GM19023 (cell line): ENCODE results near the gene PLEKHG4B.
"Not testable (repeated sequence)": the region's sequence is repeated elsewhere in the genome, so short reads cannot be mapped to it uniquely, and the experiment has no call there.

ENCODE experiments used
- ATAC-seq: cut with Tn5 transposase; IDR thresholded peaks from one replicate; pipeline ENCODE4 v1.9.1; 2021; ENCODE audit warnings: mild to moderate bottlenecking, moderate library complexity; ENCODE audit not compliant: unreplicated experiment

Gene PLEKHG4B

DNA sequence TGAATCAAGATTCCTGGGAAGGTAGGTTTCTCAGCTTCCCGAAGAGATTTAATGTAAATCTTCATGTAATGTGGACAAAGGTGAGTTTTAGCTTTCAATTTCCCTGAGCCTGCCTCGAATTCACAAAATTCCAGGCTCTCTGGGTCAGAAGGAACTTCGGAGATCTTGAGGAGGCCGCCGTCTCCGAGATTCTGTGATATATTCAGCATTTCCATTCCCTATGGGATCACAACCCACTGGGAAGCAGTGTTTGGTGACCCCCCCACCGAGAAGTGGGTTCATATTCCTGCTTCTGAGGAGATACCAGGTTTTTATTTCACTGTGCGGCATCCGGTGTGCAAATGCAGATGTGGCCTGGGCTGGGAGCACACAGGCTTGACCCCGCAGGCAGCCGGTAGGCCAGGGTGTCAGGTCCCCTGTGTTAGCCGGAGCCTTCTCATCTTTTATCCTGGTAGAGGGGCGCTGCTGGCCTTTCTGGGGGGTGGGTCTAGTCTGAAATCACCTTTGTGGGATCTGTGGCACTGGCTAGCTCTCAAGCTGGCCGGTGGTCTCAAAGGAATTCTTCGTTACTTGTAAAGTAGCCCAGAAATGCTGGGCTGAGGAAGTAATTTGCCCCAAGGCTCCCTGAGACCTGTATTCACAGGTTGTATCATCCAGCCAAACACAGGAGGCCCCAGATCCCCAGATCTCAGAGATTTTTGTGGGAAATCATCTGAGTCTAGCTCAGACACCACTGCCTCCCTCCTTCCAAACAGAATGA is 1.4 kb downstream of the PLEKHG4B start:
- ATAC-seq = no peak

DNA sequence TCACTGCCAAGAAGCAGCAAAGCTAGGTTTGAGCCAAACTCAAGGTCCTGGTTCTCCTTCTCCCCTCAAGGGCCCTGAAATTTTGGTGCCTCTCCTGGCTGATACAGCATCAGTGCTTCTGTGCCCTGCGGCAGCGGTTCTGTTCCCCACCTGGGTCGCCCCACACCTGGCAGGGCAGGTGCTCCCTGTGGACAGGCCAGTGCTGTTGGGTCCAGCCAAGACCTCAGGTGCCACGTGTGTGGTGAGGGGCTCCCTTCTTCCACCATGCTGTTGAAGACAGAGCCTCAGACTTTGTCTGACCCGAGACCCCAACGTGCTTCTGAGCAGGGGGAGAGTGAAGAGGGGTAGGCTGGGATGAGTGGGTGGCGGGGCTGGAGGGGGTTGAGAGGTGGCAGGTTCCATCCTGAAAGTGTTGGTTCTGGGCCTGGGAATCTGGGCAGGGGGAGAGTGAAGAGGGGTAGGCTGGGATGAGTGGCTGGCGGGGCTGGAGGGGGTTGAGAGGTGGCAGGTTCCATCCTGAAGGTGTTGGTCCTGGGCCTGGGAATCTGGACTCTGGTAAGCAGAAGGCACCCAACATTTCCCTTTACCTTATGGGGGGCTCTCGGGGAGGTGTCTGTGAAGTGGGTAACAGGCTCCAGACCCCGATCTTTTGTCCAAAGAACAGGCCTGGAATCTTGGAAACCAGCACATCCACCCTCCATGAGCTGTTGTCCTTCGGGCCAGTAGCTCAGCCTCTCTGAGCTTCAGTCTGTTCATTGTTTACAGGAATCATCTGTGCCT is 2.3 kb downstream of the PLEKHG4B start:
- no peak for ATAC-seq

DNA sequence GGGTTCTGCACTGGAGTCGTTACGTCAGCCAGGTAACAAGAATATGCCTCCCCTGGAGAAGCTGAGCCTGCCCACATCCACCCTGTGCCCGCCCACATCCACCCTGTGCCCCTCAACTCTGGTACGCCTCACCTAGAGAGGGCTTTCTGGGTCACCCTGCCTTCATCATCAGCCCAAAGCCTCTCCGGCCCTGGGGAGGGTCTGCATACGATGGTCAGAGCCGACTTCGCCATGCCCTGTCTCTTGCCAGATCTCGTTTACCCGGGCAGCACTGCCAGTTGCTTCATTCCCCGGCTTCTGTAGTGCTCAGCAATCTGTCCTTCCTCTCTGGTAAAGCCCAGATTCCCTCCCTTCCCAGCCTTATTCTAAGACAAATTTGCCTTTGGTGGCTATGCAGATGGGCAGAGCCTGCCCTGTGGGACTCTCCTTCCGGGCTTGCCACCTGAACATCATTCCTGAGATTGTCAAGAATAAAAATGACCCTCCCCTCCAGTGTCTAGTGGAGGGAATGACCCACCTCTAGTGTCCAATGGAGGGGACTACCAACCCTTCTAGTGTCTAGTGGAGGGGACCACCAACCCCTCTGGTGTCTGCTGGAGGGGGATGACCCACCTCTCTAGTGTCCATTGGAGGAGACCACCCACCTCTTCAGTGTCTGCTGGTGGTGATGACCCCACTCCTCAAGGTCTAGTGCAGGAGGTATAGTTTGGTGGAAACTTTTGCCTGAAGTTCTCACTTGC is 3.4 kb downstream of the PLEKHG4B start:
- ATAC-seq = no peak

DNA sequence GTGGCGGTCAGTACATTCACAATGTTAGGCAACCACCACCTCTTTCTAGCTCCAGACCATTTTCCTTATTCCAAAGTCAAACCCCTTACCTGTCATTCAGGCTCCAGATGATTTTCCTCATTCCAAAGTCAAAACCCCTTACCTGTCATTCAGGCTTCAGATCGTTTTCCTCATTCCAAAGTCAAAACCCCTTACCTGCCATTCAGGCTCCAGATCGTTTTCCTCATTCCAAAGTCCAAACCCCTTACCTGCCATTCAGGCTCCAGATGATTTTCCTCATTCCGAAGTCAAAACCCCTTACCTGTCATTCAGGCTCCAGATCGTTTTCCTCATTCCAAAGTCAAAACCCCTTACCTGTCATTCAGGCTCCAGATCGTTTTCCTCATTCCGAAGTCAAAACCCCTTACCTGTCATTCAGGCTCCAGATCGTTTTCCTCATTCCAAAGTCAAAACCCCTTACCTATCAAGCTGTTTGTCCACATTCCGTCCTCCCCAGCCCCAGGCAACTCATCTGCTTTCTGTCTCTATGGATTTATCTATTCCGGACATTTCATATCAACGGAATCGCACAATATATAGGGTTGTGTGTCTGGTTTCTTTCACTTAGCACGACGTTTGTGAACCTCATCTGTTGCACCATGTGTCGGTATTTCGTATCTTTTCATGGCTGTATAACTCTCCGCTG is 5.2 kb downstream of the PLEKHG4B start:
- ATAC-seq = no peak

DNA sequence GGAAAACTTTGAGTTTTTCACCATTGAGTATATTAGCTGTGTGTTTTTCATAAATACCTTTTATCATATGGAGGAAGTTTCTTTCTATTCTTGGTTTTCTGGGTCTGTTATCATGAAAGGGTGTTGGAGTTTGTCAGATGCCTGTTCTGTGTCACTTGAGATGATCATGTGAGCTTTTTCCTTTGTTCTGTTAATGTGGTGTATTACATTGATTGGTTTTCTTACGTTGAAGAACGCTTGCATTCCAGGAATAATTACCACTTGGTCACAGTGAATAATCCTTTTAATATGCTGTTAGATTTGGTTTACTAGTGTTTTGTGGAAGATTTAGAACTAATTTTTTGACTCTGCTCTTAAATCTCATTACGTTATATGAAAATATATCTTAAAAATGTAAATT is 7.8 kb downstream of the PLEKHG4B start:
- no peak for ATAC-seq

DNA sequence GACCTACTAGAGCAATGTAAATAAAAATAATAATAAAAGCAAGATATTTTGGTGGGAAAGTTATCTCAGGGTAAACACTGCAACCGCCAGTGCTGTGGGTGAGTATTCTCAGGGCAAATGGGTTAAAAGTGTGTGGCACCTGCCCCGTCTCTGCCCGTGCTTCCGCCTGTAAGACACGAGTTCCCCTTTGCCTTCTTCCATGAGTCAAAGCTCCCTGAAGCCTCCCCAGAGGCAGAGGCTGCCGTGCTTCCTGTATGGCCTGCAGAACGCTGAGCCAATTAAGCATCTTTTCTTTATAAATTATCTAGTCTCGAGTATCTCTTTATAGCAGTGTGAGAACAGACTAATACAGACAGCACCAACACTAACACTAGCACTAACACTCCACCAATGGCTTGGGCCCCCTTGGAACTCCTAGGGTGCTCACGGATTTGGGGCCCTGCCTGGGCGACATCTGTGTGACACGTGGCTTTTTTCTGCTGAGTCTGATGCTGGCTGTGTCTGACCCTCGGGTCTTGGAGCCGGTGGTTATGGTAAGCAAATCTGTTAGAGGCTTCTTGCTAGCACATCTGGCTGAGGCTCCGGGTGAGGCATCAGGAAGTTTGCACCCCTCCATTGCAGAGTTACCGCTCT is 10.6 kb downstream of the PLEKHG4B start:
- no peak for ATAC-seq

DNA sequence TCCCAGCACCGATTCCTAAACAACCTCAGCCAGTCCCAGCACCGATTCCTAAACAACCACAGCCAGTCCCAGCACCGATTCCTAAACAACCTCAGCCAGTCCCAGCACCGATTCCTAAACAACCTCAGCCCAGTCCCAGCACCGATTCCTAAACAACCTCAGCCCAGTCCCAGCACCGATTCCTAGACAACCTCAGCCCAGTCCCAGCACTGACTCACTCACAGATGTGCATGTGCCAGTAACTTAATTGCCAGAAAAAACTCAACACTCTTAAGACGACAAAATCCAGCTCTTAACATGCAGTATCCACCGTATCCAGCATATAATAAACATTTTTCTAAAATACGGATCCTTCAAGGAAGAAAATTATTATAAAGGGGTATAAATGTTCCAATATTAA is 12.1 kb downstream of the PLEKHG4B start:
- not testable (repeated sequence) for ATAC-seq

DNA sequence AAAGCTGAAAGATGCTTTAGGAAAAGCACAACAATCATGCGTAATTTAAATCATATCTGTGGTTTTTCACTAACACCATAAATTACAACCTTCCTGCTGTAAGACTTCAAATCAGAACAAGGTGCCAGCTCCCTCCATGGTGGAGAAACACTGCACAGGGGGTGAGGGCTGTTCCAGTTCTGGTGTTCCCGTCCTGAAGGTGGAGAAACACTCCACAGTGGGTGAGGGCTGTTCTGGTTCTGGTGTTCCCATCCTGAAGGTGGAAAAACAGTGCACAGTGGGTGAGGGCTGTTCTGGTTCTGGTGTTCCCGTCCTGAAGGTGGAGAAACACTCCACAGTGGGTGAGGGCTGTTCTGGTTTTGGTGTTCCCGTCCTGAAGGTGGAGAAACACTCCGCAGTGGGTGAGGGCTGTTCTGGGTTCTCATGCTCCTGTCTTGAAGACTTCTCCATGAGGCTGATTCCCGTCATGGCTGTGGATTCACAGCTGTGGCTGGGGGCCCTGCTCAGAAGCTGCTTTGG is 12.9 kb downstream of the PLEKHG4B start:
- ATAC-seq = no peak

DNA sequence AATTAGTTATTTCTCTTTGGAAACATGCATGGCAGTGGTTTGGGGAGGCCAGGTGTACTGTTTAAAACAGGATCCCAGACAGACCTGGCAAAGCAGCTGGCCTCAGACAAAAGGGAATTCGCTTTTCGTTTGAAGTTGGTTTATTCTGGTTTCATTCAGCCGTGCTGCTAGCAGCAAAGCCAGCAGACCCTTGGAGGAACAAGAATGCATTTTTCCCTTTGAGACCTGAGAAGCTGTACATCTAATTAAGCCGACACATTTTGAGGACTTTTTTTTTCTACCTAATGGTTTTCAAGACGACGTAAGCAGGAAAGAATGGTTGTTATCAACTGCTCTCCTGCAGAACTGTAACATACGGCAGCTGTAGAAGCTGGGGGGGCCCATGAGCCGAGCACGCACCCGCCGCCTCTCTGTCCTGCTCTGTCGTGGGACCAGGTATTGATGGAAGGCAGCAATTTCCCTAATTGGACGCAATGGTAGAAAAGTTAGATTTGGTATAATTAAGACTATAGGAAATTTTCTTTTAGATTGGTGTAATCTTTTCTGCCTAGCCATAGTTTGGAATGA is 13.6 kb downstream of the PLEKHG4B start:
- ATAC-seq = no peak

DNA sequence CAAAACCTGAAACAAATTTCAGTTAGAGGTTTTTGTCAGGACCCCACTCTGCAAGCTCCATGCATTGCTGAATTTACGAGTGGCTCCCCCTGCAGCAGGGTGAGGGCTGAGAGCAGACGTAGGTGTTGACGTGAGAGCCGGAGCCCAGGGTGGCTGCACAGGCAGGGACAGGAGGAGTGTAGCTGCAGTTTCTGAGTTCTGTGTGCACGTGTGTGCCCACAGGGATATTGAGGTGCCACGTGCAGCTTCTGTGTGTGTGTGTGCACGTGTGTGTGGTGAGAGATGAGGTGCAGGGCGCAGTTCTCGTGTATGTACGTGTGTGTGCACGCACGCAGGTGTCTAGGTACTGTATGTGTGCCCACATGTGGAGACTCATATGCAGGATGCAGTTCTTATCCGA is 14.6 kb downstream of the PLEKHG4B start:
- ATAC-seq = no peak

DNA sequence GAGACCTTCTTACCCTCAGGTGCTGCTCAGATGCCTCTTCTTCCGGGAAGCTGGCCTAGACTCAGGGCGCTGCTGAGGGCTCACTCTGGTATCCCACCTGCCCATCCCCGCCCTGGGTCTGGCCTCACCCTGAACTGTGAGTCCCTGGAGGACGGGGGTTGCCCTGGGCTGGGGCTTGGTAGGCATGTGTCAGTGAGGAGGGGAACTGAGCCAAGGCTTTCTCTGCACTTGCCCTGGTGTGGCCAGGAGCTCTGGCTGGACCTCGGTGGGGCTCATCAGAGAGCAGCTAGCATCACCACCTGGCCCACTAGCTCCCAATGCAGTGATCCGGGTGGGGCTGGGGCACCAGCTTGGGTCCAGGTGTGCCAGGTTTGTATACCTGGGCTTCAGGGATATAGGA is 15.6 kb downstream of the PLEKHG4B start:
- no peak for ATAC-seq

DNA sequence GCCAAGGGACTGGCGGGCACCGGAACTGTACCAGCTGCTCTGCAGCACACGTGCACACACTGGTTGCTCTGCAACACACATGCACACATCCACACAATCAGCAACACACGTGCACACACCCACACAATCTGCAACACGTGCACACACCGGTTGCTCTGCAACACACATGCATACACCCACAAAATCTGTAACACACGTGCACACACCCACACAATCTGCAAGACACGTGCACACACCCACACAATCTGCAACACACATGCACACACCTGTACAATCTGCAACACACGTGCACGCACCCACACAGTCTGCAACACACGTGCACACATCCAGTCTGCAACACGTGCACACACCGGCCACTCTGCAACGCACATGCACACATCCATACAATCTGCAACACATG is 17.9 kb downstream of the PLEKHG4B start:
- ATAC-seq = no peak

DNA sequence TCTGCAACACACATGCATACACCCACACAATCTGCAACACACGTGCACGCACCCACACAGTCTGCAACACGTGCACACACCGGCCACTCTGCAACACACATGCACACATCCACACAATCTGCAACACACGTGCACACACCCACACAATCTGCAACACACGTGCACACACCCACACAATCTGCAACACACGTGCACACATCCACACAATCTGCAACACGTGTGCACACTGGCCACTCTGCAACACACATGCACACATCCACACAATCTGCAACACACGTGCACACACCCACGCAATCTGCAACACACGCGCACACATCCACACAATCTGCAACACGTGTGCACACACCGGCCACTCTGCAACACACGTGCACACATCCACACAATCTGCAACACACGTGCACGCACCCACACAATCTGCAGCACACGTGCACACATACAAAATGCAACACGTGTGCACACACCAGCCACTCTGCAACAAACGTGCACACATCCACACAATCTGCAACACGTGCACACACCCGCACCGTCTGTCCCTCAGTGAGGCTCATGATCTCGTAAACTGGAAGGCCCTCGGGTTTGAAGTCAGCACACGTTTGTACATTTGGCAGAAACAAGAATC is 18.4 kb downstream of the PLEKHG4B start:
- no peak for ATAC-seq

DNA sequence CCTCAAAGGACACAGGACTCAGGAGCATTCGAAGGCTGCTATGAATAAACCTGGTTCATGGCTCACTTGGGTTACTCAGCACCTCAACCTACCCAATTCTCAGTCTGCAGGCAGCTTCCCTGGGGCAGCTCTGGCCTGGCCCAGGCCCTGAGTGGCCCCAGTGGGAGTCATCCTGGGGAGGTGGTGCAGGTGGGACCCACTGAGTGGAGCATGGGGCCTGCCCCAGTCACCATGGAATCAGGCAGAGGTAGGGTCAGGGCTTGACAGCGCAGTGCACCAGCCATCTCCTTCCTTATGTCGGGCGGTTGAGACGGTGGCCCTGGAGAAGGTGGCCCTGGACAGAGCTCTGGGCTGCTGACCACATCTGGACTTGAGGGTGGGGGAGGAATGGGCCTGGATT is 19.2 kb downstream of the PLEKHG4B start:
- no peak for ATAC-seq

DNA sequence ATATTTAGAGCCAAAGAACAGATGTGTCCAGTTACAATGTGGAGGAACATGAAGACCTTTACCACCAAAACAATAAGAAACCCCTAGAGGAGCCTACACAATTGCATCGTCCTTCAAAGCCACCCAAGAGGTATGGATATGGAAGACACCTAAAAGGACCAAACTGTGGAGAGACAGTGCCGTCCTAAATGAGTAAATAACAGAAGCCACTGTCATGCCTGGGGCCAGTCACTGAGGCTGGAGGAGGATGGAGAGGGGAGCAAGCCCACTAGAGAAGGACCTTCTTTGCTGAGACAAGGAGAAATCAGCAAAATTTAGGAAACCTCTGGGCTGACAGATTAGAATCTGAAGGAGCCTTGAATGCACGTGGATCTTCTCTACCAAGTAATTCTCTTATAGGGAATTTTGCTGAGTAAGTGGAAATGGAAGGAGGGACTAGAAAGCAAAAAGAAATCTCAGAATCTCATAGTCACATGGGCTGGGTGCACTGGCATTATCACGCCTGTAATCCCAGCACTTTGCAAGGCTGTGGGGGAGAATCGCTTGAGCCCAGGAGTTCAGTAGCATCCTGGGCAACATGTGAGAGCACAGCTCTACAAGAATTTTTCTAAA is 27.6 kb downstream of the PLEKHG4B start:
- ATAC-seq = no peak

DNA sequence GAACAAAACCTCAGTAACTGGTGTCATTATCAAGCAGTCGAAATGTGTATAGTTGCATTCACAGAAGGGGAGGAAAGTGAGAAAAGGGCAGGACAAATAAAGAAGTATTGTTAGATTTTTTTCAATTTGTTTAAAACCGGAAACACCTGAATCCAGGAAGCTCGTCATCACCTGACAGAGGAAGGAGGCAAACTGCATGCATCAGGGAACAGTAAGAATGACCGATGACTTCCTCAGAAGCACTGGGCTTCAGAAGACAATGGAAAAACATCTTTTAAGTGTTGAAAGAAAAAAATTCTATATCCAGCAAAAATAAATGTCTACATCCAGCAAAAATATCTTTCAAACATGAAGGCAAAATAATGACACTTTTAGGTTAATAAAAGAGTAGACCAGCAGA is 29.5 kb downstream of the PLEKHG4B start:
- no peak for ATAC-seq

DNA sequence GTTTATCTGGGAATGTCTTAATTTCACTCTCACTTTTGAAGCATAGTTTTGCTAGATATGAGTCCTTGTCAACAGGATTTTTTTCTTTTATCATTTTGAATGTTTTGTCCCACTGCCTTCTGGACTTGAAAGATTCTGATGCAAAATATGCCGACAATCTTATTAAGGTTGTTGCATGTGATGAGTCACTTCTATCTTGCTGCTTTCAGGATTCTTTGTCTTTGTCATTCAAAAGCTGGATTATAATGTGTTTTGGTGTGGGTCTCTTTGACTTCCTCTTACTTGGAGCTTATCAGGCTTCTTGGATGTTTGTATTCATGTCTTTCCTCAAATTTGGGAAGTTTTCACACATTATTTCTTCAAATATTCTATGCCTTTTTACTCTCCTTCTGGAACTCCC is 33.8 kb downstream of the PLEKHG4B start:
- no peak for ATAC-seq

DNA sequence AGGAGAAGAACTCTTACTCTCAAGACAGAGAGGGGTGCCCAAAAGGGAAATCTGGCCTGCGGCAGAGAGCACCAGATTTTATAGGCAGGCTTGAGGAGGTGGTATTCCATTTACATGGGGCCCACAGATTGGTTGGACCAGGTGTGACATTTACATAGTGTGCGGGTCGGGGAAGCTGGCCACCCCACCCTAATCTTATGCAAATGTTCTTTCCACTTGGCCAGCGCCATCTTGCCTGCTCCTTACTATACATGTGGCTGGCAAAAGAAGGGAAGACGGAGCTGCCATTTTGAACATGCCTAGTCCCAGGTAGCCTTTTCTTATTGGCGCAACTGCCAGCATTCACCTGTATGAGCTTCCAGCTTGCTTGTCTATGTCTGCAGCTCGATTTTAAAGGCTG is 34.8 kb downstream of the PLEKHG4B start:
- no peak for ATAC-seq

DNA sequence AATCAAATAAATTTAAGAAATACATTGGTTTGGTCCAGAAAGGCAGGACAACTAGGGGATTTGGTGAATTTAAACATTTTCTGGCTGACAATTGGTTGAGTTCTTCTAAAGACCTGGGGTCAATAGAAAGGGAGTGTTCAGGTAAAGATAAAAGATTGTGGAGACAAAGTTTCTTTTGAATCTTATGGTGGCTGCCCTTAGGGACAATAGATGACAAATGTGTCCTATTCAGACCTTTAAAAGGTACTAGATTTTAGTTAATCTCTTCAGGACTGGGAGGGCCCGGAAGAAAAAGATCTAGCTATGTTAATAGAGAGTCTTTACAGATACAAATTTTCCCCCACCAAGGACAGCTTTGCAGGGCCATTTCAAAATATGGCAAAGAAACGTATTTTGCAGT is 35.9 kb downstream of the PLEKHG4B start:
- ATAC-seq = no peak
